HG03558 (cell line): ENCODE results near the gene C5.
"Not testable (repeated sequence)": the region's sequence is repeated elsewhere in the genome, so short reads cannot be mapped to it uniquely, and the experiment has no call there.

Source experiments
- ATAC-seq: cut with Tn5 transposase; IDR thresholded peaks from one replicate; pipeline ENCODE4 v1.9.1; 2021; ENCODE audit warnings: moderate number of reproducible peaks; ENCODE audit not compliant: unreplicated experiment; ENCODE audit errors: extremely low read depth

C5 gene

GRCh38 chr9:121050128-121050988 is at the start of gene C5:
Gene C5, minus strand, starts transcription at chr9:121050275. Its CDS starts 29 bp downstream, at chr9:121050246.
- ATAC-seq = no peak

- no peak for ATAC-seq
Observed at GRCh38 chr9:121098567-121099198, 48.6 kb upstream of the C5 start.

- ATAC-seq = no peak
Observed at GRCh38 chr9:121095057-121095456, 45.0 kb upstream of the C5 start.

GRCh38 chr9:121090743-121091142 is 40.7 kb upstream of the C5 start:
- ATAC-seq = not testable (repeated sequence)

- no peak for ATAC-seq
Observed at GRCh38 chr9:121088576-121088975, 38.5 kb upstream of the C5 start.

GRCh38 chr9:121085661-121086060 is 35.6 kb upstream of the C5 start:
- no peak for ATAC-seq

- ATAC-seq = no peak
Observed at GRCh38 chr9:121082075-121082474, 32.0 kb upstream of the C5 start.

- no peak for ATAC-seq
Observed at GRCh38 chr9:121075251-121076036, 25.4 kb upstream of the C5 start.

- peak; percentile 38 for ATAC-seq
Observed at GRCh38 chr9:121074370-121075250, 24.5 kb upstream of the C5 start, which contains the start of gene CNTRL. Gene CNTRL, plus strand, starts transcription at chr9:121074955. Its CDS starts 13,372 bp downstream, at chr9:121088327.

- ATAC-seq = no peak
Observed at GRCh38 chr9:121073038-121073437, 23.0 kb upstream of the C5 start.

GRCh38 chr9:121071756-121072421 is 21.8 kb upstream of the C5 start:
- ATAC-seq = peak; percentile 20

GRCh38 chr9:121071370-121071755 is 21.3 kb upstream of the C5 start:
- no peak for ATAC-seq

GRCh38 chr9:121069396-121069795 is 19.3 kb upstream of the C5 start:
- no peak for ATAC-seq

GRCh38 chr9:121067640-121068039 is 17.6 kb upstream of the C5 start:
- ATAC-seq = no peak

GRCh38 chr9:121066850-121067249 is 16.8 kb upstream of the C5 start:
- ATAC-seq = no peak

- ATAC-seq = no peak
Observed at GRCh38 chr9:121059998-121060636, 10.0 kb upstream of the C5 start.

GRCh38 chr9:121059513-121059912 is 9.4 kb upstream of the C5 start:
- ATAC-seq = no peak

- no peak for ATAC-seq
Observed at GRCh38 chr9:121057821-121058220, 7.7 kb upstream of the C5 start.

- ATAC-seq = no peak
Observed at GRCh38 chr9:121055642-121056143, 5.6 kb upstream of the C5 start.
